NAMALWA (cell line): ENCODE measurements around the gene ATF1.
A peak's percentile ranks its signal among the peaks of the same experiment; 100 is the strongest.

Experiments
- DNase-seq: peaks from one replicate; pipeline ENCODE4 v3.0.0-alpha.2; 2015; ENCODE audit warnings: low spot score

The ATF1 gene

GRCh38 chr12:50763639-50764285, at the start of gene ATF1:
Gene ATF1, plus strand, starts transcription at chr12:50764101. Its CDS starts 16,045 bp downstream, at chr12:50780146.
- peak; percentile 94 for DNase-seq

- no peak for DNase-seq
Measured at GRCh38 chr12:50715174-50715573, 48.7 kb upstream of the ATF1 start.

- no peak for DNase-seq
Measured at GRCh38 chr12:50718760-50719159, 45.1 kb upstream of the ATF1 start.

GRCh38 chr12:50720085-50720484, 43.8 kb upstream of the ATF1 start:
- DNase-seq: no peak

- DNase-seq: no peak
Measured at GRCh38 chr12:50720501-50720900, 43.4 kb upstream of the ATF1 start.

GRCh38 chr12:50723865-50724264, 40.0 kb upstream of the ATF1 start:
- no peak for DNase-seq

- DNase-seq: no peak
Measured at GRCh38 chr12:50725011-50725942, 38.6 kb upstream of the ATF1 start.

GRCh38 chr12:50727466-50727865, 36.4 kb upstream of the ATF1 start:
- no peak for DNase-seq

- DNase-seq: no peak
Measured at GRCh38 chr12:50728417-50728816, 35.5 kb upstream of the ATF1 start.

GRCh38 chr12:50728841-50729240, 35.1 kb upstream of the ATF1 start:
- no peak for DNase-seq

GRCh38 chr12:50732591-50732990, 31.3 kb upstream of the ATF1 start:
- no peak for DNase-seq

GRCh38 chr12:50733706-50734105, 30.2 kb upstream of the ATF1 start:
- DNase-seq: no peak

- peak; percentile 74 for DNase-seq
Measured at GRCh38 chr12:50734409-50735263, 29.3 kb upstream of the ATF1 start.

GRCh38 chr12:50739611-50740010, 24.3 kb upstream of the ATF1 start:
- DNase-seq: no peak

GRCh38 chr12:50740307-50740706, 23.6 kb upstream of the ATF1 start:
- DNase-seq: no peak

- no peak for DNase-seq
Measured at GRCh38 chr12:50742776-50743175, 21.1 kb upstream of the ATF1 start.

- DNase-seq: no peak
Measured at GRCh38 chr12:50745861-50746260, 18.0 kb upstream of the ATF1 start.

- DNase-seq: no peak
Measured at GRCh38 chr12:50746431-50746830, 17.5 kb upstream of the ATF1 start.

- DNase-seq: no peak
Measured at GRCh38 chr12:50747817-50748216, 16.1 kb upstream of the ATF1 start.

- no peak for DNase-seq
Measured at GRCh38 chr12:50749459-50749882, 14.4 kb upstream of the ATF1 start.

- DNase-seq: no peak
Measured at GRCh38 chr12:50750366-50750765, 13.5 kb upstream of the ATF1 start.

- no peak for DNase-seq
Measured at GRCh38 chr12:50751948-50752721, 11.8 kb upstream of the ATF1 start.
